Choroid plexus epithelial cell (primary cell): Measurements from ENCODE around the gene DENND10.
"Not testable (repeated sequence)": the region's sequence is repeated elsewhere in the genome, so short reads cannot be mapped to it uniquely, and the experiment has no call there.

Experiments used
- DNase-seq: peaks from one replicate; pipeline ENCODE4 v3.0.0-alpha.2; 2010; ENCODE audit warnings: low read depth
- H3K4me3 ChIP-seq: 2 replicates; pipeline ENCODE4 v1.5.1; 2011; ENCODE audit warnings: low read depth, mild to moderate bottlenecking, control low read depth, low read length, moderate library complexity
- CTCF ChIP-seq: conservative IDR thresholded peaks from 2 replicates; pipeline ENCODE4 v1.5.1; 2011; ENCODE audit warnings: low read depth, mild to moderate bottlenecking, control low read depth, inconsistent platforms, low read length, moderate library complexity

The DENND10 gene

DNA sequence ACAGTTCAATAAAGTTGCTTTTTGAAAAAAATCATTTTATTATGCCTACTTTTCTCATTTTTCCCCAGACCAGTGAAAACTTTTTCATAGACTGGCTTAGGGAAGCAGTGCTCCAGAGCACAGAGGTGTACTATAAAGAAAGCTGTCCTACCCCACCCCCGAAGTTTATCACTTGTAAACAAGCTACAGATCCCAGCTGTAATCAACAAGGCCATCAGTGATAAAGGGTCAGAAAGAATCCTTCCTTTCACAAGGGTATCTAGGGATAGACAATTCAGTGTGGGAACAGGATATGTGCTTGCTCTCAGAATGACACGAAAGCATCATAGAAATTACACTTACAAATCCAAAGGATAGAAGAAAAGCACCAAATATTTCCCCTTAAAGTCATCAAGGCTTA lies 70.2 kb downstream of the DENND10 start:
- no peak for TF ChIP-seq CTCF
- H3K4me3 ChIP-seq: no peak overlapping the region
- DNase-seq: no peak

DNA sequence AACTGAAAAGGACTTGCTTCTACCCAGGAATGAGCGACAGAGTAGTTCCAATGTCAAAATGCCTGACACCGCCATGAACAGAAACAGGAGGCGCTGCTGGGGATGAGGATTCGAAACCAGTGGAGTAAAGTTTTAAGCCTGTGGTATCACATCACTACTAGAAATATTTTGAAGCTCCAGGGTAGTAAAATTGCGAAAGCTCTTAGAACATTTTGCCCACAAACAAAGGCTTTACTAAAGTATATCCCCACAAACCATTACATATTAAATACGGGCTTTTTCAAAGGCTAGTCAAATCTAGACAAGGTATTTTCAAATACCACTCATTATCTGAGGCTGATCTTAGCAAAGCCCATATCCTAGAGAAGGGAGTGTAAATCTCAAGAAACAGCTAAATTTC lies 72.3 kb downstream of the DENND10 start:
- no peak overlapping the region for H3K4me3 ChIP-seq
- no peak for TF ChIP-seq CTCF
- DNase-seq: peak; percentile 36

- DNase-seq: no peak
- H3K4me3 ChIP-seq: peak overlapping the region; percentile 100
- no peak for TF ChIP-seq CTCF
Measured at GRCh38 chr10:119177708-119178371, 73.9 kb downstream of the DENND10 start.

- no peak for TF ChIP-seq CTCF
- H3K4me3 ChIP-seq: peak within 1 kb of the TSS; percentile 100
- DNase-seq: peak; percentile 91
Measured at GRCh38 chr10:119178372-119179119, 74.6 kb downstream of the DENND10 start, which contains the start of gene PRDX3. Gene PRDX3 (minus strand): TSS chr10:119178812. CDS start chr10:119178790, 22 bp downstream.

DNA sequence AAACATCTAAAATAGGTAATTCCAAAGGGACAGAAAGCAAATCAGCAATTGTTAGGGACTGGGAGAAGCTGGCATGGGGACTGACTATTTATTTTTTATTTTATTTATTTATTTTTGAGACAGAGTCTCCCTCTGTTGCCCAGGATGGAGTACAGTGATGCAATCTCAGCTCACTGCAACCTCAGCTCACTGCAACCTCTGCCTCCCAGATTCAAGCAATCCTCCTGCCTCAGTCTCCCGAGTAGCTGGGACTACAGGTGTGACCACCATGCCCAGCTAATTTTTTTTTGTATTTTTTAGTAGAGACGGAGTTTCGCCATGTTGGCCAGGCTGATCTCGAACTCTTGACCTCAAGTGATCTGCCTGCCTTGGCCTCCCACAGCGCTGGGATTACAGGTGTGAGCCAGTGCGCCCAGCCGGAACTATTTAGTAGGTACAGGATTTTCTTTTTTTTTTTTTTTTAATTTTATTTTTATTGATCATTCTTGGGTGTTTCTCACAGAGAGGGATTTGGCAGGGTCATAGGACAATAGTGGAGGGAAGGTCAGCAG lies 77.0 kb downstream of the DENND10 start:
- DNase-seq, H3K4me3 ChIP-seq: not testable (repeated sequence)

- no peak for TF ChIP-seq CTCF
- no peak for DNase-seq
Measured at GRCh38 chr10:119183664-119184412, 79.9 kb downstream of the DENND10 start.

More at GRCh38 chr10:119183664-119184412, 79.9 kb downstream of the DENND10 start:
- no peak overlapping the region for H3K4me3 ChIP-seq
